ENCODE results near the gene CLIP2.

- TF ChIP-seq CTCF (IDR thresholded peaks at IDR 0.05; ENCODE audit: low read length) (no peak), EZH2 (optimal IDR thresholded peaks at IDR 0.05; ENCODE audit: low read depth, low read length) (no peak)
These were observed 109.2 kb downstream of the CLIP2 start for GRCh38 chr7:74398426-74398825.

Measured in MM.1S (cell line).